Natural killer cell (primary cell): Measurements from ENCODE around the gene FAHD2A. TPM values are rescaled to one million over a fixed set of nuclear protein-coding genes. Genes with fewer than 3 reads are reported as not detected.
"Not testable (repeated sequence)": the region's sequence is repeated elsewhere in the genome, so short reads cannot be mapped to it uniquely, and the experiment has no call there.

Source experiments
- ATAC-seq, 3 donors: fragments of 150-1000 bp in 2 of 3; fragments of 200-7000 bp in 1 of 3; cut with Tn5 transposase; 1 replicate in 1 of 3; 2 replicates in 2 of 3; pipeline ENCODE4 v1.10.0; 2021; ENCODE audit warnings: mild to moderate bottlenecking in 2 of 3, moderate library complexity in 2 of 3
- DNase-seq, 2 donors: peaks; one replicate each; pipeline versions ENCODE4 v3.0.0 to v3.0.0-alpha.2; 2013 to 2021; ENCODE audit warnings: mixed read lengths in 1 of 2
- H3K27ac ChIP-seq: one replicate; pipeline ENCODE4 v1.5.1; 2013; ENCODE audit warnings: mild to moderate bottlenecking, low read length
- H3K27me3 ChIP-seq: one replicate; pipeline ENCODE4 v1.6.1; 2013; ENCODE audit warnings: low read length; ENCODE audit not compliant: control insufficient read depth, insufficient read depth
- H3K36me3 ChIP-seq: one replicate; pipeline ENCODE4 v1.6.1; 2013; ENCODE audit warnings: low read length; ENCODE audit not compliant: control insufficient read depth, insufficient read depth
- H3K4me1 ChIP-seq: one replicate; pipeline ENCODE4 v1.6.1; 2013; ENCODE audit warnings: low read length; ENCODE audit not compliant: control insufficient read depth, insufficient read depth
- H3K4me3 ChIP-seq: one replicate; pipeline ENCODE4 v1.5.1; 2013; ENCODE audit warnings: low read length
- H3K9me3 ChIP-seq: one replicate; pipeline ENCODE4 v1.6.1; 2013; ENCODE audit warnings: low read length; ENCODE audit not compliant: control insufficient read depth, insufficient read depth
- H3K27ac Mint-ChIP-seq, 2 donors: one replicate each; pipeline ENCODE4 v1.8.0; 2022; ENCODE audit warnings: mild to moderate bottlenecking in 2 of 2, mixed read lengths in 2 of 2, moderate library complexity in 1 of 2
- H3K27me3 Mint-ChIP-seq, 2 donors: one replicate each; pipeline ENCODE4 v1.8.0; 2022; ENCODE audit warnings: low read depth in 2 of 2, mixed read lengths in 2 of 2
- H3K36me3 Mint-ChIP-seq: one replicate; pipeline ENCODE4 v1.8.0; 2022; ENCODE audit warnings: mixed read lengths
- H3K4me1 Mint-ChIP-seq, 2 donors: one replicate each; pipeline ENCODE4 v1.8.0; 2022; ENCODE audit warnings: mixed read lengths in 2 of 2
- H3K4me3 Mint-ChIP-seq: one replicate; pipeline ENCODE4 v1.8.0; 2022; ENCODE audit warnings: mild to moderate bottlenecking, moderate library complexity, mixed read lengths
- H3K9me3 Mint-ChIP-seq, 2 donors: one replicate each; pipeline ENCODE4 v1.8.0; 2022; ENCODE audit warnings: mixed read lengths in 2 of 2
- CTCF ChIP-seq: fragments of 200-600 bp; IDR thresholded peaks from one replicate; pipeline ENCODE4 v1.8.0; 2022; ENCODE audit warnings: antibody characterized with exemption
- WGBS: methylation state at CpG from one replicate; pipeline ENCODE4 v1.1.7; 2013; ENCODE audit warnings: missing lambda C conversion rate; ENCODE audit not compliant: insufficient coverage; 5-methylcytosine and 5-hydroxymethylcytosine counted together
- intact Hi-C: fragments of 100-400 bp; cut with micrococcal nuclease; formaldehyde crosslinking; loops from one replicate; pipeline ENCODE4 v1.14.2; 2022
- total RNA-seq, 4 donors: library from RNA; stranded (reverse); fragments of 120-200 nt in 1 of 4; gene quantifications; one replicate each; pipeline versions ENCODE4 v1.2.3 to v1.2.4, GENCODE V29; 2013 to 2022

The FAHD2A gene
- total RNA-seq, 3 donors from 2014 or later (not counting 1 experiment from before 2014, with no cell fraction given), result 21.6 to 25.4 (median 22.0) TPM

- peak; percentile 22 for TF ChIP-seq CTCF
- peaks cover 27 to 29% of the 10 kb centered on the region in 2 donors for H3K4me1 Mint-ChIP-seq
- DNase-seq (peak in 1 of 2 donors; percentile 52), ATAC-seq (peak; percentile 14 to 28 (median 24))
- peak overlapping the region; percentile 99 for H3K4me3 Mint-ChIP-seq
- H3K36me3 Mint-ChIP-seq, H3K36me3 ChIP-seq, H3K27me3 Mint-ChIP-seq, H3K27me3 ChIP-seq, intact Hi-C loops, H3K9me3 ChIP-seq, H3K9me3 Mint-ChIP-seq: not testable (repeated sequence)
- H3K27ac Mint-ChIP-seq, result peak overlapping the region; percentile 97
- Histone ChIP-seq H3K27ac (peak overlapping the region; percentile 76), H3K4me3 (peak overlapping the region; percentile 85), H3K4me1 (peaks cover 23% of the 10 kb centered on the region)
- WGBS, result 2% methylated on average over 4 of the region's 5 CpGs
Observed at GRCh38 chr2:95403204-95403721, 755 bp downstream of the FAHD2A start.

- DNase-seq, H3K4me3 ChIP-seq, H3K36me3 Mint-ChIP-seq, intact Hi-C loops, H3K36me3 ChIP-seq, H3K27ac ChIP-seq, H3K9me3 Mint-ChIP-seq, H3K27me3 ChIP-seq, ATAC-seq, H3K9me3 ChIP-seq, H3K27me3 Mint-ChIP-seq: not testable (repeated sequence)
- peak overlapping the region; percentile 97 for H3K27ac Mint-ChIP-seq
- peak overlapping the region; percentile 99 for H3K4me3 Mint-ChIP-seq
- peaks cover 23% of the 10 kb centered on the region for H3K4me1 ChIP-seq
- 96% methylated on average over 5 of the region's 5 CpGs for WGBS
- peaks cover 27 to 29% of the 10 kb centered on the region in 2 donors for H3K4me1 Mint-ChIP-seq
Observed at GRCh38 chr2:95403824-95404223, 1.3 kb downstream of the FAHD2A start.

- H3K9me3 Mint-ChIP-seq, intact Hi-C loops, H3K27ac ChIP-seq, H3K27me3 Mint-ChIP-seq, H3K36me3 Mint-ChIP-seq, H3K36me3 ChIP-seq, H3K4me3 ChIP-seq, H3K9me3 ChIP-seq, H3K27me3 ChIP-seq, DNase-seq, H3K27ac Mint-ChIP-seq, ATAC-seq, H3K4me3 Mint-ChIP-seq: not testable (repeated sequence)
- peaks cover 23% of the 10 kb centered on the region for H3K4me1 ChIP-seq
- peaks cover 29% of the 10 kb centered on the region in 2 donors for H3K4me1 Mint-ChIP-seq
- WGBS, result 95% methylated on average over 3 of the region's 3 CpGs
Observed at GRCh38 chr2:95404676-95405075, 2.2 kb downstream of the FAHD2A start.

DNA sequence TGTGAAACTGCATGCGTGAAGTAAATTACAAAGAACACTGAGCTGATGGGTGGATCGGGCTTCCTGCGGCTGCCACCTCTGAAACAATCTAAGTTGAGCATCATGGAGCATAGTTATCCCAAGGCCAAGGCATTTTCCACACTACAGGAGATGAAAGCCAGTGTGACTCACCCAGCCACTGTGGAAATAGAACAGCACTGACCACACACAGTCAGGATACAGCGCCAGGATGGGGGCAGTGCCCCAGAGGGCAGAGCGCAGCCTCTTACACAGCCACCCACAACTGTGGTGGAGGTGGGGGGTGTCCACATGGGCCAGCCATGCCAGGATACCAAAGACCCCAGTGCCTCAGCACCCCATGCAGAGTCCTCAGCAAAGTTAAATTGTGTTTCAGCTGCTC is 8.7 kb downstream of the FAHD2A start:
- H3K9me3 Mint-ChIP-seq, H3K4me3 Mint-ChIP-seq, intact Hi-C loops, H3K36me3 Mint-ChIP-seq, H3K27ac ChIP-seq, H3K9me3 ChIP-seq, H3K27me3 ChIP-seq, DNase-seq, H3K36me3 ChIP-seq, H3K4me1 ChIP-seq, H3K4me3 ChIP-seq, ATAC-seq, H3K4me1 Mint-ChIP-seq, H3K27me3 Mint-ChIP-seq, H3K27ac Mint-ChIP-seq: not testable (repeated sequence)
- WGBS, result 100% methylated on average over 4 of the region's 5 CpGs

DNA sequence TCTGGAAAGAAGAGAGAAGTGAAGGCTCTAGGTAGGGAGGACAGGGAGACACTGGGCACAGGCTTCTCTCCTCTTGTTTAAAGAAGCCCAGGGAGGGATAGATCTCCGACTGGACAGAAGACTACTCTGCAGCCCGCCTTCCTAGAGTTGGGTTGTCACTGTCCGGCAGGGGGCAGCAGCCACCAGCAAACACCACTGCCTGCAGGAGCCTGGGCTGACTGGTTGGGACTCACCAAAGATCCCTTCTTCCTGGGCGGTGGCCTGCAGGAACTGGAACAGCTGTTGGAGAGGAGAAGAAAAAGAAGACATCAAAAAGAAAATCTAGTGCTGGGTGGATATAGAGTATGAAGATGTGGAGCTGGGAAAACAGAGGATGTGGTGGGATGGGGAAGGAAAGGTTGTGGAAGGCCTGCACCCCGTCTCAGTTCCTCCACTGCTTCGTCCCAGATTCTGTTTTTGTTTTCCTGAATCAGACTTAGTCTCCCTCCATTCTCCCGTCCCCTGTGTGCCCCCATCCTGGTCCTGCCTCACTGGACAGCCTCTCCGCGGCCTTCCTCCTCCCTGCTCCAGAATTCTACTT is 11.6 kb downstream of the FAHD2A start:
- H3K4me3 Mint-ChIP-seq, H3K27ac Mint-ChIP-seq, H3K4me1 ChIP-seq, H3K27me3 ChIP-seq, H3K4me3 ChIP-seq, H3K9me3 Mint-ChIP-seq, H3K36me3 Mint-ChIP-seq, H3K4me1 Mint-ChIP-seq, H3K27me3 Mint-ChIP-seq, intact Hi-C loops, H3K36me3 ChIP-seq, H3K27ac ChIP-seq, H3K9me3 ChIP-seq: not testable (repeated sequence)
- DNase-seq (peak; percentile 57 to 69), ATAC-seq (peak; percentile 62 to 90 (median 68))
- peak; percentile 60 for TF ChIP-seq CTCF
- 66% methylated on average over 7 of the region's 9 CpGs for WGBS

- H3K4me1 Mint-ChIP-seq, intact Hi-C loops, H3K27ac ChIP-seq, ATAC-seq, DNase-seq, H3K36me3 Mint-ChIP-seq, H3K4me1 ChIP-seq, H3K9me3 ChIP-seq, H3K27me3 Mint-ChIP-seq, H3K27me3 ChIP-seq, H3K27ac Mint-ChIP-seq, H3K4me3 ChIP-seq, H3K4me3 Mint-ChIP-seq, H3K9me3 Mint-ChIP-seq, H3K36me3 ChIP-seq: not testable (repeated sequence)
- 100% methylated on average over 2 of the region's 3 CpGs for WGBS
Observed at GRCh38 chr2:95415138-95415537, 12.6 kb downstream of the FAHD2A start.

- H3K27me3 Mint-ChIP-seq, H3K36me3 Mint-ChIP-seq, H3K27ac Mint-ChIP-seq, H3K4me1 Mint-ChIP-seq, H3K9me3 ChIP-seq, H3K4me3 Mint-ChIP-seq, intact Hi-C loops, H3K27ac ChIP-seq, H3K27me3 ChIP-seq, DNase-seq, H3K4me3 ChIP-seq, ATAC-seq, H3K9me3 Mint-ChIP-seq, H3K4me1 ChIP-seq, H3K36me3 ChIP-seq: not testable (repeated sequence)
- WGBS, result 97% methylated on average over 16 of the region's 16 CpGs
Observed at GRCh38 chr2:95415561-95415960, 13.1 kb downstream of the FAHD2A start.
